IPS-18c (cell line): ENCODE measurements around the gene UBE3A.

Experiments used
- H3K4me3 ChIP-seq: 2 replicates; pipeline ENCODE4 v1.7.0; 2013; ENCODE audit warnings: low read depth, mild to moderate bottlenecking, low read length, moderate library complexity; ENCODE audit not compliant: insufficient read depth
- H3K9me3 ChIP-seq: one replicate; pipeline ENCODE4 v1.6.1; 2013; ENCODE audit warnings: mild to moderate bottlenecking, low read length, moderate library complexity; ENCODE audit not compliant: control insufficient read depth, insufficient read depth

The UBE3A gene

DNA sequence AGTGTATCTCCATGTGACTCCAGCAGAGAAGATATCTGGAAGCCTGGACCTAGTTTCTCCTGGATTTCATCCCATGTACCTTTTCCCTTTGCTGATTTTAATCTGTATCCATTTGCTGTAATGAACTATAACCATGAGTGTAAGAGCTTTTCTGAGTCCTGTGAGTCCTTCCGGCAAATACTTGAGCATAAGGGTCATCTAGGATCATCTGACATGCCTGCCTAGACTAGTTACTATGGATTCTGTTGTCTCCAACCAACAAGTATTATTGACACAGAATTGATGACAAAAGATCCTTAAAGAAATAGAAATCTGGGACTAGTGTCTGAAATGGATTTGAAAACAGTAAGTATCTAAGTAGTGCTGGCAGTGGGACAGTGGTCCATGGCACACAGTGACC lies 11.3 kb upstream of the UBE3A start:
- Histone ChIP-seq H3K9me3 (no peaks in the 10 kb centered on the region), H3K4me3 (no peak overlapping the region)

- no peak overlapping the region for H3K4me3 ChIP-seq
- no peaks in the 10 kb centered on the region for H3K9me3 ChIP-seq
Measured at GRCh38 chr15:25446076-25446475, 7.3 kb upstream of the UBE3A start.

GRCh38 chr15:25445412-25445811 lies 6.6 kb upstream of the UBE3A start:
- Histone ChIP-seq H3K9me3 (no peaks in the 10 kb centered on the region), H3K4me3 (no peak overlapping the region)

DNA sequence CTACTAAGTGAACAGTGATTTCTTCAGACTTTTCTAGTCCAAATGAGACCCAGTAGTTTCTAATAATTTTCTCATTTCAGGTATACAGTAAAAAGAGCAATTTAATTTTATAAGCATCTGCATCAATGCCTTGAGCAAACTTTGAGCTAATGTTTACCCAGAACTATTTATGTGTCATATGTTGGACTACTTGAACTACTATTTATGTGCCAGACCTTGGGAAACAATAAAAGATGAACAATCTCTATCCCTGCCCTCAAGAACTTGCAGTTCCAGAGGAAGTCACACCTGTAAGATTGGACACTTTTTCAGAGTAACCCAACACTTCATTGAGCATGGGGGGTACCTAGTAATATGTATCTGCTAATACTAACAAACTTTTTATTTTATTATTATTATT lies 2.3 kb upstream of the UBE3A start:
- H3K9me3 ChIP-seq, result no peaks in the 10 kb centered on the region
- no peak overlapping the region for H3K4me3 ChIP-seq

GRCh38 chr15:25439369-25439836 lies 579 bp upstream of the UBE3A start:
- Histone ChIP-seq H3K9me3 (no peaks in the 10 kb centered on the region), H3K4me3 (peak overlapping the region; percentile 79)

- no peaks in the 10 kb centered on the region for H3K9me3 ChIP-seq
- H3K4me3 ChIP-seq, result peak overlapping the region; percentile 95
Measured at GRCh38 chr15:25437777-25438600, 835 bp downstream of the UBE3A start.

- Histone ChIP-seq H3K4me3 (no peak overlapping the region), H3K9me3 (no peaks in the 10 kb centered on the region)
Measured at GRCh38 chr15:25436707-25437106, 2.1 kb downstream of the UBE3A start.

DNA sequence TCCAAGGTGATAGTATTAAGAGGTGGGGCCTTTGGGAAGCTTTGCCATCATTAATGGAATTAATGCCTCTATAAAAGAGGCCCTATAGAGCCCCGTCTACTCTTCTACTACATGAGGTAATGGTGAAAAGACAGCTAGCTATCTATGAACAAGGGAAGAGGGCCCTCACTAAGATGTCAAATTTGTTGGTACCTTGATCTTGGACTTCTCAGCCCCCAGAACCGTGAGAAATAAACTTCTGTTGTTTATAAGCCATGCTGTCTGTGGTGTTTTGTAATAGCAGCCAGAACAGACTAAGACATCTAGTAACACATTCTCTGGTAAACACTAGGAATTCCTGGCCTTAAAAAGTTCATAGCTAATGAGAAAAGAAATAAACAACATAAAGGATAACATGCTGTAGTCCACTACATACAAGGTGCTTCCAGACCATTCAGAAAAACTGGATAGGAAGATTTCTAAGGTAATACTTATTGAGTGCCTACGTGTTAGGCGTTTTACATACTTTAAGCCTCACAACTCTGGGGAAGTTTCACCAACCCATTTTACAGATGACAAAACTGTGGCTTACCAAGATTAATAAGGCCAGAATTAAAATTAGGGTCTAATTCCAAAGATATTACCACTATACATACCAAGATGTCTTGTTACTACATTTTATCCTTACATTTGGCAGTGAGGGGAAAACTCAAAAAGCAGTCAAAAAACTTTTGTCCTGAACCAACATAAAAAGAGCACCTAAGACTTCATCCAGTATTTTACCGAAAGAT lies 3.2 kb downstream of the UBE3A start:
- Histone ChIP-seq H3K9me3 (no peaks in the 10 kb centered on the region), H3K4me3 (no peak overlapping the region)

DNA sequence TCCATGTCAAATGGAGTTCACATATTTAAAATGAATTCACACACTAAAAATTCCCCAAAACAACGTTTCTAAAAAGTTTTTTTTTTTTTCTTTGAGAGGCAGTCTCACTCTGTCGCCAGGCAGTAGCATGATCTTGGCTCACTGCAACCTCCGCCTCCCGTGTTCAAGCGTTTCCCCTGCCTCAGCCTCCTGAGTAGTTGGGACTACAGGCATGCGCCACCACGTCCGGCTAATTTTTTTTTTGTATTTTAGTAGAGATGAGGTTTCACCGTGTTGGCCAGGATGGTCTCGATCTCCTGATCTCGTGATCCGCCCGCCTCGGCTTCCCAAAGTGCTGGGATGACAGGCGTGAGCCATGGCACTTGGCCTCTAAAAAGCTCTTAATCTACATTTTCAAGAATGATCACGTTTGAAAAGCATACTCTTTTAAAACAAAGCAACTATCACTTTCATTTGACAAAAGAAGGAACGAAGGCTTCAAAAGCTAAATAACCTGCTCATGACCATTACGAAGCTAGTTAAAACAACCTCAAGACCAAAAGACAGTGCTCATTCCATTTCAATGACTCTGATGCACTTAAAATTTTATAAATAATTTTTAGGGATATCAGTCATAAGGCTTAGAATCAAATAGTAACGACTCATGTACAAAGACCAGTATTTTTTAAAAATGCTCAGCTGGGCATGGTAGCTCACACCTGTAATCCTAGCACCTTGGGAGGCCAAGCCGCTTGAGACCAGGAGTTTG lies 5.5 kb downstream of the UBE3A start:
- Histone ChIP-seq H3K4me3 (no peak overlapping the region), H3K9me3 (no peaks in the 10 kb centered on the region)

DNA sequence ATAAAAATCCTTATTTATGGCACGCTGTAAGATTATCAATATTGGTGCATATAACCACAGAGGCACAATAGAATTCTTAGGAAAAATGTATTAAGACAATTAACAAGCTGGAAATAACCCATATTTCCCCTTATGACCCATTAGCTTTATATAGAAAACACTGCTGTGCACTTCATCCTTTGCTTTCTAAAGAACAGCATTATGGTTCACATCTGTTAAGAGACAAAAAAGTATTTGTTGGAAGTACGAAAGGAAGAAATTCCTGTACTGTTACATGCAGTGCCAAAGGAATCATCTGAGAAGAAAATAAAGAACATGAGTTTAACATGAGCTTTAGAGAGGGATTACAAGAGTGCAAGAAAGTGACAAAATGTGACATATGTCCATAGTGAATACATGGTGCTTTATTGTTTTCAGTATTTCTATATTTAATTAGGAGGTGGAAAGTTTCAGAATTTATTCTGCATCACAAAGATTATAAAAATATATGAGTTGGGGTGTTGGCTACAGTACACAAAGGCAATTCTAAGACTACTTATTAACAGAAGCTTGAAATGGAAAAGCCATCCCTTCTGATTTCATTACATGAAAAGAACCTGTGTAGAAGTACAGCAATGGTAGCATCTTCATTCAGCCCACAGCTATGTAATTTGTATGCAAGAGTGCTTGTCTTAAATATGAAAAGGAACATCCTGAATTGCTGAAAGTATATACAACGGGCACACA lies 6.8 kb downstream of the UBE3A start:
- Histone ChIP-seq H3K9me3 (no peaks in the 10 kb centered on the region), H3K4me3 (no peak overlapping the region)

DNA sequence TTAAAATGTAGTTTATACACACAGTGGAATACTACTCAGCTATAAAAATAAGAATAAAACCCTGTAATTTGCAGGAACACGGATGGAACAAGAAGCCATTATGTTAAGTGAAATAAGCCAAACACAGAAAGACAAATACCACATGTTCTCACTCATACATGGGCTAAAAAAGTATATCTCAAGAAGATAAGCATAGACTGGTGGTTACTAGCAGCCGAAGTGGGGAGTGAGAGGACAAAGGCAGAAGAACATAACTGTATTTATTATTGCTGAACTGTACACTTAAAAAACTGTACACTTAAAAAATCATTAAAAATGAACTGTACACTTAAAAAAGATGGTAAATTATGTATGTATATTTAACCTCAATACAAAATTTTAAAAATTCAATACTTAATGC lies 11.0 kb downstream of the UBE3A start:
- Histone ChIP-seq H3K9me3 (no peaks in the 10 kb centered on the region), H3K4me3 (no peak overlapping the region)

- Histone ChIP-seq H3K9me3 (no peaks in the 10 kb centered on the region), H3K4me3 (no peak overlapping the region)
Measured at GRCh38 chr15:25426896-25427610, 11.8 kb downstream of the UBE3A start.

GRCh38 chr15:25424073-25424472 lies 14.8 kb downstream of the UBE3A start:
- H3K9me3 ChIP-seq, result no peaks in the 10 kb centered on the region
- H3K4me3 ChIP-seq, result no peak overlapping the region

- Histone ChIP-seq H3K4me3 (no peak overlapping the region), H3K9me3 (no peaks in the 10 kb centered on the region)
Measured at GRCh38 chr15:25422021-25422420, 16.8 kb downstream of the UBE3A start.

GRCh38 chr15:25418202-25418601 lies 20.6 kb downstream of the UBE3A start:
- no peak overlapping the region for H3K4me3 ChIP-seq
- no peaks in the 10 kb centered on the region for H3K9me3 ChIP-seq

- Histone ChIP-seq H3K4me3 (no peak overlapping the region), H3K9me3 (no peaks in the 10 kb centered on the region)
Measured at GRCh38 chr15:25417604-25418003, 21.2 kb downstream of the UBE3A start.

DNA sequence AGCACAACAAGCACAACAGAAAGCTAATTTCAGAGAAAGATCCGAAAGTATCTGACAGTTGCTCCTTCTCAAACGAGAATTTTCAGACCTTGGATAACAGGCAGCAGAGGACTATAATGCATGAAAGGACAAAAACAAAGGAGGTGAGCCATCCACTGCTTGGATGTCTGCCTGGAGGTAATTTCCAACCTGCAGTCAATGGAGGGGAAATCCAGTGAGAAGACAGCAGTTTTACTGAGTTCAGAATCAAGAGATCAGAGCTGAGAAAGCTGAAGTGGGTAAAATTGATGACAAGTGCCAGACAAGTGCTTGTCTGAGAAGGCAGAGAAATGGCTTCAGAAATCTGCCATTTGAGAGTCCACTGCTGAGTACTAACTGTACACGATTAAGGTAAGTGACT lies 22.1 kb downstream of the UBE3A start:
- H3K9me3 ChIP-seq, result no peaks in the 10 kb centered on the region
- H3K4me3 ChIP-seq, result no peak overlapping the region
